ENCODE results near the gene SETD3.

The SETD3 gene

GRCh38 chr14:99479906-99480869, at the start of gene SETD3:
Gene SETD3 (minus strand): TSS chr14:99480859. CDS start chr14:99465805, 15,054 bp downstream.
- peak in 31 of 51 donors; percentile 5 to 63 (median 36) for DNase-seq

- peak in 1 of 51 donors; percentile 11 for DNase-seq
These were observed 49.2 kb upstream of the SETD3 start for GRCh38 chr14:99529899-99530298.

DNA sequence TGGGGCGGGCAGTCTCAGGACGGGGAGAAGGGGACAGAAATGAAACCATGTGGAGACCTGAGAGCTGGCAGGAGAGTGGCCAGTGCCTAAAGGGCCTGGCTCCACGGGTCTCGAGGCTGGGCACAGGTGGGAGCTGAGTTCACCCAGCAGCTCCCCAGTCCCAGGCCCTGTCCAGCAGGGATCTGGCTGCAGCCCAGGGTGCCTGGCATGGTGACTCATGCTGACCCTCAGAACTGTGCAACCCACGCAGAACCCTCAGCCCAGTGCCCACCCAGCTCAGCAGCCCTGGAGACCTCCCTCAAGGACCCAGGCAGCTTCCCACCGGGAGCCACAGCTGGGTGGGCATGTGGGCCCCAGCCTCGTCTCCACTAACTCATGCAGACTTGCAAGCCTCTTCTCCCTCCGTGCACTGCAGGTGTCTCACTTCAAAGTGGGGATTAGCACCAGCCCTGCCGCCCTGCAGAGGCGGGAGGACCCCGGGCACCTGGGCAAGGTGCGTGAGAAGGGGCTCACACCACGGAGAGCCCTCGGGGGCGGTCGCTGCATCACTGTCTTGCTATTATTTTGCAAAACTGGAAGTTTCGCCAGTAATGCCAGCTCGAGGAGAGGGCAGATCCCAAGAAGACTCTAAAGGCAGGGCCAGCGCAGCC, 46.9 kb upstream of the SETD3 start:
- no peak for DNase-seq

DNA sequence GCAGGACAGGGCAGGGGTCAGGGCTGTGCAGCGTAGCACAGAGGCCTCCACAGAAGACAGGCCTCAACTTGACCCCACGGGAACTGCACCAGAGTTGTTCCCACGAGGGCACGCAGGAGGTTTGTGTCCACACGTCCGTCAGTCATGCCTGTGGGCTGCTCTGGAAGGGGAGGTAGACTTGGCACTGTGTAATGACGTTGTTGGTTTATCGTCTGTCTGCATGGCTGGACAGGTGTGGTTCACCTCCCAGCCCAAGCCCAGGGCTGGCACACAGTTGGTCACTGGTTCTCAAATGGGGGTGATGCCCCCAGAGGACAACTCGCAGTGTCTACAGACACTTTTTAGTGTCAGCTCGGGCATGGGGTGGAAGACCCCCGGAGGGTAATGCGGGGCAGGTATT, 46.4 kb upstream of the SETD3 start:
- no peak for DNase-seq

DNA sequence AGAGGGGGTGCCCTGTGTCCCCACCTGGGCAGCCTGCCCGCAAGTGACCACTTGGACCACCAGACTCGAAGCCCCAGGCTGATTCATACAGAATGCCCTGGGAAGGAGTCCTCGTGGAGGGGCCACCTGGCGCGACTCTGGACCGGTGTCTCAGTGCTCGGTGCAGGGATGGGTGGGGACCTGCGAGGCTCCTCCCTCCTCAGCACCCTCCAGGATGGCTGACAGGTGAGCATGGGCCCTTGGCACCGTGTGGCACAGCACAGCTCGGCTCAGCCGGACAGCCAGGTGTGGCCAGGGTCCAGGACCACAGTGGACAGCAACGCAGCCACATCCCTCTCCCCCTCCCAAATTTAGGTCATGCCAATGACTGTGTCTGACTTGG, 45.0 kb upstream of the SETD3 start:
- no peak for DNase-seq

GRCh38 chr14:99524804-99525698, 44.4 kb upstream of the SETD3 start:
- no peak for DNase-seq

- DNase-seq = no peak
These were observed 43.5 kb upstream of the SETD3 start for GRCh38 chr14:99524091-99524661.

GRCh38 chr14:99523704-99524055, 43.0 kb upstream of the SETD3 start:
- no peak for DNase-seq

DNA sequence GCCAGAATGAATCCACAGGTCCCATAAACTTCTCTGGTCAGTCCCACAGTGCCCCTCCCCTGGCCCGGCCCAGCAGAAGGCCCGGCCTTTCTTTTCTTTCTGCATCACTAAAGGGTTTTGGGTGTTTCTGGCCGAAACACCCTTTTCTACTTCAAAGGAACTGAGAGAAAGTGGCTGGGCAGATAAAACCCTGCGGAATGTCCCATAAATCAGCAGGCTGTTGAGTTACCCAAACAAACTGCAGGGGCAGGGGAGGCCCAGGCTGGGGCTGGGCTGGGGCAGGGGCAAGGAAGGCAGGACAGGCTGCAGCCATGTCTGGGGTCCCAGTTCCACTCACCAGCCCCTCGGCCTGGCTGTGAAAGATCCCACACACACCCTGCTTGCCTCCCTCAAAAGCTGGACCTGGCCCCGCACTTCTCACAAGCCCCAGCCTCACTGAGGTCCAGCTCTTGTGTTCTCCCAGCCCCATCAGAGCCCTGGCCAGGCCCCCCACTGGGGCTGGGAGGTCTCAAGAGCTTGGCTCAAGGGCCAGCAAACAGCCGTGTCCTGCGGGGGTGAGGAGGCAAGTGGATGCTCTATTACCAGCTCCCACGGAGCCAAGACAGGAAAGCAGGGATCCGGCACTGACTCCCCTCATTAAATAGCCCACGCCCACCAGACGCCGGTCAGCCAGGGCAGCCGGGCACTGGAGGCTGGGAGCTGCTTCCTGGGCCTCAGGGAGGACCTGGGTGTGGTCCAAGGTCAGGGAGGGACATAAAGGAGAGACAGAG, 42.5 kb upstream of the SETD3 start:
- DNase-seq = no peak

GRCh38 chr14:99522457-99522891, 41.8 kb upstream of the SETD3 start:
- DNase-seq = no peak

GRCh38 chr14:99522025-99522401, 41.4 kb upstream of the SETD3 start:
- DNase-seq = no peak

GRCh38 chr14:99521176-99522024, 40.7 kb upstream of the SETD3 start:
- no peak for DNase-seq

DNA sequence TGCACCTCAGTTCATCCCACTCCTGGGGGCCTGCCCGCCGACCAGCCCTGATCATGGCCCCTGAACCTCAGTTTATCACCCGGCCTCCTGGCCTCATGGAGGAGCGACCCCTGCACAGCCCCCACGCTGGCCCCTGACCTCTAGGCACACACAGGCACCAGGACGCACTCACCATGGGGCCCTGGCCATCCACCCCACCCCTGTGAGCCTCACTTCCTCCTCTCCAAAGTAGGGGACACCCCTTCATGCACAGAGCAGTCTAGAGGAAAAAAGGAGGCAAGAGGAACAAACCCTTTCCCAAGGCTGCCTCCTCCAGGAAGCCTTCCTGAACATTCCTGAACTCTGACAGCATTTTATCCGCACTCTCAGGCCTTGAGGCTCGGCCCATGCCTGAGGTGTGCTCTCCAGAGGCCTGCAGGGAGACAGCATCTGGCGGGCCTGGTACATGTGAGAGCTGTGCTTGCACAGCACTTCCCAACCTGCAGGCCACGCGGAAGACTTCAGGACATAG, 40.0 kb upstream of the SETD3 start:
- no peak for DNase-seq

GRCh38 chr14:99519931-99520421, 39.3 kb upstream of the SETD3 start:
- DNase-seq = no peak

GRCh38 chr14:99519347-99519881, 38.8 kb upstream of the SETD3 start:
- no peak for DNase-seq

GRCh38 chr14:99518441-99519346, 38.0 kb upstream of the SETD3 start:
- DNase-seq = peak in 40 of 51 donors; percentile 14 to 82 (median 48)

DNA sequence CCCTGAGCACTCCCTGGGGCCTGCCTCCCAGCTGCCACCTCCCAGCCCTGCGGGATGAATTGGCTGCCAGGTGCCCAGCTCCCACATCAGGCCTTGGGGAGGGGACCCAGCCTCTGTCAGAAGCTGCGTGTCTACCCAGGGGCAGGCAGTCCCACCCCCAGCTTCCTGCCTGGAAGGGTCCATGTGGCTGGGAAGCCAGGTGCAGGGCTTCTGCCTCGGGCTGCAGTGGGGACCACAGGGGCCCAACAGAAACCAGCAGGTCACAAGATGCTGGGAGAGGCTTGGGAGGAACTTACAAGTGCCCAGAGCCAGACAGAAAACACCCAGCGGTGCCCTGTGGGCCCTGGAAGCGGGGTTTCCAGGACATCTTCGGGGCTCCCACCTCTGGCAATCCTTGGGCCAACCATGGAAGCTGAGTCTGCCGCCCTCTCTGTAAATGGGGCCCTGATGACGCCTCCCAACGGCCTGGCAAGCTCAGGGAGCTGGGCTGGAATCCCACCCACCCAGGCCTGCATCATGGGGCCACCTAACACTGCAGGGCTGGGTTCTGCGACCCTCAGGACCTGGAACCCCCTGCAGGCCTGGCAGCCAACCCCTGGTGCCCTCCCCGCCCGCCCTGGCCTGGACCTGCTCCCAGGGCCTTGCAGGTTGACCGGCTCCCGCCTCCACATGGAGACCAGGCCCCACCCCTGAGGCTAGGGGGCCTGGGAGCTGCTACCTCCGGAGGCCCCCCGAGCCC, 37.2 kb upstream of the SETD3 start:
- no peak for DNase-seq
